ENCODE data around the gene PPP2CA. TPM values are rescaled to one million over a fixed set of nuclear protein-coding genes. Genes with fewer than 3 reads are reported as not detected.

The PPP2CA gene
- total and polyA plus RNA-seq, 2 of the 4 experiments (the other 2 are of a cell fraction) = 70.6 to 73.6 TPM

- ATAC-seq (ENCODE audit: low read depth) (no peak), DNase-seq (no peak)
- Histone ChIP-seq H4K5ac (ENCODE audit: low read depth, low read length) (peak overlapping the region; percentile 88), H2AK9ac (replicated peaks; ENCODE audit: low read depth, low read length, poor library complexity) (no peak overlapping the region), H3K23ac (ENCODE audit: low read depth, low read length) (peak overlapping the region; percentile 65; the same call in 1 of the 2 replicates), H3K36me3 (ENCODE audit: control insufficient read depth, insufficient read depth, low read length) (no peaks in the 10 kb centered on the region), H4K91ac (ENCODE audit: insufficient read depth, low read depth, low read length) (peak overlapping the region; percentile 61), H2BK120ac (ENCODE audit: low read depth, low read length) (peak overlapping the region; percentile 93), H4K8ac (ENCODE audit: low read depth in 2 of 2, low read length in 2 of 2) (peak overlapping the region; percentile 68 to 88; a peak in 3 of 4 replicates), H3K9ac (ENCODE audit: low read depth, low read length) (no peak overlapping the region), H2BK5ac (ENCODE audit: low read depth, low read length, poor library complexity, severe bottlenecking) (peak overlapping the region; percentile 95), H3K27ac (ENCODE audit: insufficient read depth, low read length) (peak overlapping the region; percentile 89), H2AK5ac (ENCODE audit: low read depth, low read length) (peak overlapping the region; percentile 94), H3K27me3 (ENCODE audit: control insufficient read depth, insufficient read depth, low read length) (no peaks in the 10 kb centered on the region), H4K20me1 (ENCODE audit: insufficient read depth, low read length) (peaks cover 4% of the 10 kb centered on the region; the same call in 1 of the 2 replicates), H3K4me1 (ENCODE audit: control insufficient read depth, insufficient read depth, low read length) (peaks cover 23% of the 10 kb centered on the region), H3K79me1 (ENCODE audit: low read depth in 1 of 2, low read length in 2 of 2) (peaks cover 0 to 23% of the 10 kb centered on the region in 2 experiments; a peak in 2 of 4 replicates), H2AFZ (replicated peaks; ENCODE audit: low read length, poor library complexity) (no peak overlapping the region), H2BK15ac (ENCODE audit: low read depth, low read length) (peak overlapping the region; percentile 60; the same call in 2 of the 3 replicates), H3K4me2 (ENCODE audit: low read depth, low read length) (peak overlapping the region; percentile 81), H2BK20ac (ENCODE audit: low read depth, low read length) (peak overlapping the region; percentile 82; the same call in 1 of the 2 replicates), H3K14ac (replicated peaks; ENCODE audit: low read depth, low read length) (peak overlapping the region; percentile 80), H3K9me1 (ENCODE audit: insufficient read depth, low read length) (peaks cover 25% of the 10 kb centered on the region), H3K4ac (ENCODE audit: low read depth, low read length) (peak overlapping the region; percentile 79), H3K56ac (ENCODE audit: extremely low read depth, insufficient read depth, low read length) (peak overlapping the region; percentile 61; the same call in 1 of the 2 replicates), H3K9me3 (ENCODE audit: control insufficient read depth, insufficient read depth, low read length) (no peaks in the 10 kb centered on the region), H3K18ac (ENCODE audit: low read depth, low read length) (peak overlapping the region; percentile 61), H3K4me3 (ENCODE audit: insufficient read depth, low read depth, low read length) (no peak overlapping the region)
- ChIA-PET CTCF (no interaction called here), POLR2A (ENCODE audit: unreplicated experiment) (interaction anchor here (0.9 kb wide), 1 partner anchor 20 kb away, joined by 13 read pairs; the partner anchor contains the start of gene PPP2CA)
- BruUV-seq (replicated peaks) = no TSS peak
- dilution Hi-C loops (cut with HindIII; ENCODE audit: low sequenced_read_pairs, unreplicated experiment) = no loop called here
- 100% methylated on average over 1 of the region's 2 CpGs; no CpG with 5 or more reads in 1 of the 2 experiments for WGBS, 2 experiments (ENCODE audit: extremely low coverage in 2 of 2, insufficient read length in 1 of 2)
- TF ChIP-seq RCOR1 (IDR thresholded peaks at IDR 0.05; ENCODE audit: insufficient replicate concordance, low read length) (no peak), FOS (IDR thresholded peaks at IDR 0.05; ENCODE audit: low read depth, low read length) (no peak), NFE2L2 (IDR thresholded peaks at IDR 0.05; ENCODE audit: low read depth, low read length) (no peak), MAZ (IDR thresholded peaks at IDR 0.05; ENCODE audit: borderline replicate concordance, low read depth, low read length) (no peak), MXI1 (IDR thresholded peaks at IDR 0.05; ENCODE audit: borderline replicate concordance, low read depth, low read length) (no peak), CEBPB (IDR thresholded peaks at IDR 0.05; ENCODE audit: low read depth, low read length) (no peak), MAFK (IDR thresholded peaks at IDR 0.05; ENCODE audit: low read depth, low read length) (no peak), USF2 (IDR thresholded peaks at IDR 0.05; ENCODE audit: low read depth, low read length) (no peak), ELK1 (IDR thresholded peaks at IDR 0.05; ENCODE audit: borderline replicate concordance, low read depth, low read length) (no peak), CHD1 (IDR thresholded peaks at IDR 0.05; ENCODE audit: low read depth, low read length) (no peak), BHLHE40 (IDR thresholded peaks at IDR 0.05; ENCODE audit: low read depth, low read length) (no peak), RAD21 (IDR thresholded peaks at IDR 0.05; ENCODE audit: low read length) (no peak), CTCF (conservative IDR thresholded peaks at IDR 0.05; ENCODE audit: low read depth, low read length) (no peak), POLR2A (IDR thresholded peaks at IDR 0.05; ENCODE audit: low read depth, low read length) (no peak), SMC3 (IDR thresholded peaks at IDR 0.05; ENCODE audit: low read depth, low read length) (no peak), RFX5 (IDR thresholded peaks at IDR 0.05; ENCODE audit: low read depth, low read length) (no peak)
- intact Hi-C loops (cut with micrococcal nuclease) = no loop called here
- in situ Hi-C loops (cut with MboI; ENCODE audit: low sequenced_read_pairs) = no loop called here
Observed at GRCh38 chr5:134245692-134246091, 19.8 kb upstream of the PPP2CA start.

All from IMR-90 (cell line).